Trophoblast cell (in vitro differentiated cells and primary cell): ENCODE data around the gene CACNA2D2.

Experiments used
- DNase-seq, 2 donors: peaks; one replicate each; pipeline ENCODE4 v3.0.0-alpha.2; 2016
- H2AFZ ChIP-seq: 2 replicates; pipeline ENCODE4 v1.6.1; 2013; ENCODE audit warnings: low read length, moderate library complexity, mild to moderate bottlenecking; ENCODE audit not compliant: insufficient read depth, poor library complexity
- H2AK5ac ChIP-seq: 2 replicates; pipeline ENCODE4 v1.6.1; 2013; ENCODE audit warnings: mild to moderate bottlenecking, low read length
- H2BK120ac ChIP-seq: 2 replicates; pipeline ENCODE4 v1.6.1; 2013; ENCODE audit warnings: low read length, mild to moderate bottlenecking, moderate library complexity; ENCODE audit not compliant: insufficient read depth, poor library complexity
- H2BK12ac ChIP-seq: 2 replicates; pipeline ENCODE4 v1.6.1; 2013; ENCODE audit warnings: mild to moderate bottlenecking, low read length, moderate library complexity
- H2BK5ac ChIP-seq: 2 replicates; pipeline ENCODE4 v1.6.1; 2013; ENCODE audit warnings: low read length, low read depth, moderate library complexity, mild to moderate bottlenecking; ENCODE audit not compliant: poor library complexity
- H3K14ac ChIP-seq: 2 replicates; pipeline ENCODE4 v1.6.1; 2013; ENCODE audit warnings: mild to moderate bottlenecking, low read length
- H3K18ac ChIP-seq: 2 replicates; pipeline ENCODE4 v1.6.1; 2013; ENCODE audit warnings: mild to moderate bottlenecking, low read length
- H3K23ac ChIP-seq: 2 replicates; pipeline ENCODE4 v1.6.1; 2013; ENCODE audit warnings: low read length
- H3K27ac ChIP-seq: 2 replicates; pipeline ENCODE4 v1.5.1; 2013; ENCODE audit warnings: low read depth, mild to moderate bottlenecking, inconsistent platforms, low read length, moderate library complexity
- H3K27me3 ChIP-seq: 2 replicates; pipeline ENCODE4 v1.6.1; 2013; ENCODE audit warnings: inconsistent platforms, mild to moderate bottlenecking, low read length, moderate library complexity; ENCODE audit not compliant: insufficient read depth
- H3K36me3 ChIP-seq, 2 experiments: 1 replicate in 1 of 2; 2 replicates in 1 of 2; pipeline ENCODE4 v1.6.1; 2013; ENCODE audit warnings: low read length in 2 of 2, mild to moderate bottlenecking in 2 of 2, moderate library complexity in 1 of 2; ENCODE audit not compliant: insufficient read depth in 2 of 2, control insufficient read depth in 1 of 2
- H3K4ac ChIP-seq: 2 replicates; pipeline ENCODE4 v1.6.1; 2013; ENCODE audit warnings: low read depth, mild to moderate bottlenecking, low read length, moderate library complexity
- H3K4me1 ChIP-seq, 2 experiments: 1 replicate in 1 of 2; 2 replicates in 1 of 2; pipeline ENCODE4 v1.6.1; 2013; ENCODE audit warnings: low read length in 2 of 2, mild to moderate bottlenecking in 2 of 2, moderate library complexity in 1 of 2; ENCODE audit not compliant: insufficient read depth in 2 of 2, control insufficient read depth in 1 of 2
- H3K4me2 ChIP-seq: 2 replicates; pipeline ENCODE4 v1.6.1; 2013; ENCODE audit warnings: inconsistent platforms, mild to moderate bottlenecking, low read length, moderate library complexity
- H3K4me3 ChIP-seq: 2 replicates; pipeline ENCODE4 v1.5.1; 2013; ENCODE audit warnings: mild to moderate bottlenecking, low read depth, low read length, inconsistent platforms
- H3K79me1 ChIP-seq: one replicate; pipeline ENCODE4 v1.6.1; 2013; ENCODE audit warnings: low read length
- H3K79me2 ChIP-seq: 2 replicates; pipeline ENCODE4 v1.6.1; 2013; ENCODE audit warnings: low read length, mild to moderate bottlenecking; ENCODE audit not compliant: control insufficient read depth, insufficient read depth, poor library complexity
- H3K9ac ChIP-seq: 2 replicates; pipeline ENCODE4 v1.6.1; 2013; ENCODE audit warnings: mild to moderate bottlenecking, low read length
- H3K9me3 ChIP-seq: 2 replicates; pipeline ENCODE4 v1.6.1; 2013; ENCODE audit warnings: low read depth, mild to moderate bottlenecking, control low read depth, inconsistent platforms, low read length; ENCODE audit not compliant: insufficient read depth
- H4K12ac ChIP-seq: 2 replicates; pipeline ENCODE4 v1.6.1; 2013; ENCODE audit warnings: low read depth, mild to moderate bottlenecking, low read length, moderate library complexity
- H4K8ac ChIP-seq: 2 replicates; pipeline ENCODE4 v1.6.1; 2013; ENCODE audit warnings: low read depth, mild to moderate bottlenecking, low read length, moderate library complexity
- H4K91ac ChIP-seq: one replicate; pipeline ENCODE4 v1.6.1; 2013; ENCODE audit warnings: low read depth, mild to moderate bottlenecking, low read length, moderate library complexity
- WGBS: extraction: QIAGEN DNeasy Blood & Tissue Kit; methylation state at CpG from one replicate; pipeline ENCODE4 v1.1.7; 2013; ENCODE audit warnings: missing lambda C conversion rate; ENCODE audit not compliant: insufficient read length, insufficient coverage; ENCODE audit errors: extremely low coverage; 5-methylcytosine and 5-hydroxymethylcytosine counted together

CACNA2D2 gene

GRCh38 chr3:50459785-50460184, 43.6 kb downstream of the CACNA2D2 start:
- no peaks in the 10 kb centered on the region for H3K4me1 ChIP-seq
- H2BK120ac ChIP-seq = no peak overlapping the region
- H3K4me3 ChIP-seq = no peak overlapping the region
- no peaks in the 10 kb centered on the region for H3K36me3 ChIP-seq
- H3K9me3 ChIP-seq = no peaks in the 10 kb centered on the region
- H4K91ac ChIP-seq = no peak overlapping the region
- no CpG with 5 or more reads among the region's 3 CpGs for WGBS
- no peak overlapping the region for H3K4me2 ChIP-seq
- no peak overlapping the region for H3K4ac ChIP-seq
- no peak overlapping the region for H3K14ac ChIP-seq
- H2AFZ ChIP-seq = no peak overlapping the region
- no peaks in the 10 kb centered on the region for H3K79me2 ChIP-seq
- H4K12ac ChIP-seq = no peak overlapping the region
- H3K9ac ChIP-seq = no peak overlapping the region
- no peak for DNase-seq
- no peak overlapping the region for H3K23ac ChIP-seq
- no peak overlapping the region for H2BK5ac ChIP-seq
- H2BK12ac ChIP-seq = no peak overlapping the region
- H4K8ac ChIP-seq = no peak overlapping the region
- H3K18ac ChIP-seq = no peak overlapping the region
- H3K27me3 ChIP-seq = no peaks in the 10 kb centered on the region
- no peak overlapping the region for H3K27ac ChIP-seq
- no peaks in the 10 kb centered on the region for H3K79me1 ChIP-seq
- H2AK5ac ChIP-seq = no peak overlapping the region

GRCh38 chr3:50457988-50458387, 45.4 kb downstream of the CACNA2D2 start:
- Histone ChIP-seq H2AFZ (no peak overlapping the region), H3K14ac (no peak overlapping the region), H3K79me1 (no peaks in the 10 kb centered on the region), H2BK120ac (no peak overlapping the region), H3K27me3 (no peaks in the 10 kb centered on the region), H3K36me3 (no peaks in the 10 kb centered on the region), H3K4ac (no peak overlapping the region), H3K4me3 (no peak overlapping the region), H3K9ac (no peak overlapping the region), H2BK12ac (no peak overlapping the region), H3K18ac (no peak overlapping the region), H4K8ac (no peak overlapping the region), H3K4me2 (no peak overlapping the region), H3K27ac (no peak overlapping the region), H4K12ac (no peak overlapping the region), H3K79me2 (no peaks in the 10 kb centered on the region), H3K23ac (no peak overlapping the region), H3K9me3 (no peaks in the 10 kb centered on the region), H4K91ac (no peak overlapping the region), H2BK5ac (no peak overlapping the region), H3K4me1 (no peaks in the 10 kb centered on the region), H2AK5ac (no peak overlapping the region)
- DNase-seq = no peak
- WGBS = no CpG with 5 or more reads among the region's 7 CpGs

- no peaks in the 10 kb centered on the region for H3K79me1 ChIP-seq
- H3K9me3 ChIP-seq = no peaks in the 10 kb centered on the region
- no peak overlapping the region for H2AK5ac ChIP-seq
- no peak overlapping the region for H3K14ac ChIP-seq
- H3K9ac ChIP-seq = no peak overlapping the region
- H4K8ac ChIP-seq = no peak overlapping the region
- no peak overlapping the region for H2AFZ ChIP-seq
- H3K4ac ChIP-seq = no peak overlapping the region
- H3K36me3 ChIP-seq = no peaks in the 10 kb centered on the region
- H2BK5ac ChIP-seq = no peak overlapping the region
- no peak overlapping the region for H4K91ac ChIP-seq
- H2BK120ac ChIP-seq = no peak overlapping the region
- no peak overlapping the region for H3K23ac ChIP-seq
- no peaks in the 10 kb centered on the region for H3K27me3 ChIP-seq
- H3K27ac ChIP-seq = no peak overlapping the region
- no peaks in the 10 kb centered on the region for H3K79me2 ChIP-seq
- WGBS = no CpG with 5 or more reads among the region's 31 CpGs
- H3K4me3 ChIP-seq = no peak overlapping the region
- H3K4me1 ChIP-seq = no peaks in the 10 kb centered on the region
- no peak overlapping the region for H3K4me2 ChIP-seq
- H4K12ac ChIP-seq = no peak overlapping the region
- no peak overlapping the region for H2BK12ac ChIP-seq
- DNase-seq = no peak
- no peak overlapping the region for H3K18ac ChIP-seq
Observed at GRCh38 chr3:50455161-50456018, 48.0 kb downstream of the CACNA2D2 start.

- H3K79me2 ChIP-seq = no peaks in the 10 kb centered on the region
- no peak overlapping the region for H4K8ac ChIP-seq
Observed at GRCh38 chr3:50454481-50455070, 48.9 kb downstream of the CACNA2D2 start.

More at GRCh38 chr3:50454481-50455070, 48.9 kb downstream of the CACNA2D2 start:
- Histone ChIP-seq H3K9ac (no peak overlapping the region), H2AFZ (no peak overlapping the region), H3K36me3 (no peaks in the 10 kb centered on the region), H2BK5ac (no peak overlapping the region), H2BK120ac (no peak overlapping the region), H3K4ac (no peak overlapping the region), H2AK5ac (no peak overlapping the region), H3K4me2 (no peak overlapping the region), H3K4me3 (no peak overlapping the region), H3K23ac (no peak overlapping the region), H3K4me1 (no peaks in the 10 kb centered on the region), H3K9me3 (no peaks in the 10 kb centered on the region), H2BK12ac (no peak overlapping the region), H3K79me1 (no peaks in the 10 kb centered on the region), H3K14ac (no peak overlapping the region), H4K12ac (no peak overlapping the region), H3K18ac (no peak overlapping the region), H4K91ac (no peak overlapping the region), H3K27ac (no peak overlapping the region), H3K27me3 (no peaks in the 10 kb centered on the region)
- DNase-seq = no peak
- WGBS = no CpG with 5 or more reads among the region's 10 CpGs
